Astrocyte (in vitro differentiated cells and primary cell): ENCODE data around the gene NAT9. TPM values are rescaled to one million over a fixed set of nuclear protein-coding genes. Genes with fewer than 3 reads are reported as not detected.

Experiments
- DNase-seq: peaks from one replicate; pipeline ENCODE4 v3.0.0-alpha.2; 2010; ENCODE audit warnings: low read depth
- FAIRE-seq: peaks from 2 replicates; lab custom pipeline; 2011; peaks lifted over from hg19 to GRCh38; lab: Jason Lieb, UNC
- H2AFZ ChIP-seq: 2 replicates; pipeline ENCODE4 v1.6.0; 2012; ENCODE audit warnings: low read depth, low read length, inconsistent platforms
- H3K27ac ChIP-seq: 2 replicates; pipeline ENCODE4 v1.5.1; 2011; ENCODE audit warnings: low read depth, low read length, inconsistent platforms
- H3K27me3 ChIP-seq: 2 replicates; pipeline ENCODE4 v1.6.0; 2011; ENCODE audit warnings: low read length, inconsistent platforms; ENCODE audit not compliant: insufficient read depth
- H3K36me3 ChIP-seq: 2 replicates; pipeline ENCODE4 v1.5.1; 2011; ENCODE audit warnings: low read length, inconsistent platforms; ENCODE audit not compliant: insufficient read depth
- H3K4me1 ChIP-seq: 2 replicates; pipeline ENCODE4 v1.5.1; 2011; ENCODE audit warnings: low read length, inconsistent platforms; ENCODE audit not compliant: insufficient read depth
- H3K4me2 ChIP-seq: 2 replicates; pipeline ENCODE4 v1.6.0; 2012; ENCODE audit warnings: low read length, inconsistent platforms
- H3K4me3 ChIP-seq: 2 replicates; pipeline ENCODE4 v1.5.1; 2011; ENCODE audit warnings: low read depth, mild to moderate bottlenecking, low read length, inconsistent platforms; ENCODE audit not compliant: insufficient read depth
- H3K79me2 ChIP-seq: 2 replicates; pipeline ENCODE4 v1.6.0; 2012; ENCODE audit warnings: mild to moderate bottlenecking, low read length, inconsistent platforms; ENCODE audit not compliant: insufficient read depth
- H3K9ac ChIP-seq: 2 replicates; pipeline ENCODE4 v1.6.0; 2012; ENCODE audit warnings: mild to moderate bottlenecking, low read length, inconsistent platforms
- H3K9me3 ChIP-seq: 2 replicates; pipeline ENCODE4 v1.5.1; 2012; ENCODE audit warnings: low read depth, mild to moderate bottlenecking, low read length, inconsistent platforms; ENCODE audit not compliant: insufficient read depth
- H4K20me1 ChIP-seq: 2 replicates; pipeline ENCODE4 v1.6.0; 2012; ENCODE audit warnings: low read length, inconsistent platforms; ENCODE audit not compliant: insufficient read depth
- H3K27ac Mint-ChIP-seq: one replicate; pipeline ENCODE4 v1.8.0; 2021; ENCODE audit warnings: mild to moderate bottlenecking, mixed read lengths; ENCODE audit not compliant: unreplicated experiment
- H3K27me3 Mint-ChIP-seq: one replicate; pipeline ENCODE4 v1.8.0; 2021; ENCODE audit warnings: low read depth, mixed read lengths; ENCODE audit not compliant: unreplicated experiment
- H3K36me3 Mint-ChIP-seq: one replicate; pipeline ENCODE4 v1.8.0; 2021; ENCODE audit warnings: low read depth, mixed read lengths; ENCODE audit not compliant: unreplicated experiment
- H3K4me1 Mint-ChIP-seq: one replicate; pipeline ENCODE4 v1.8.0; 2021; ENCODE audit warnings: low read depth, mixed read lengths; ENCODE audit not compliant: unreplicated experiment
- H3K4me3 Mint-ChIP-seq: one replicate; pipeline ENCODE4 v1.8.0; 2021; ENCODE audit warnings: mild to moderate bottlenecking, moderate library complexity, mixed read lengths; ENCODE audit not compliant: unreplicated experiment
- H3K9me3 Mint-ChIP-seq: one replicate; pipeline ENCODE4 v1.8.0; 2021; ENCODE audit warnings: mild to moderate bottlenecking, mixed read lengths; ENCODE audit not compliant: unreplicated experiment
- EZH2 ChIP-seq: IDR thresholded peaks from 2 replicates; pipeline ENCODE4 v1.6.1; 2012; ENCODE audit warnings: mild to moderate bottlenecking, low read length, inconsistent platforms; ENCODE audit not compliant: insufficient read depth
- total RNA-seq: library from RNA; stranded (reverse); gene quantifications from 2 replicates; pipeline ENCODE4 v1.2.1, GENCODE V29; 2021
- TF ChIP-seq, protein P1 (sequence below): IDR thresholded peaks from 2 replicates; pipeline ENCODE4 v1.5.1; 2011; ENCODE audit warnings: low read depth, mild to moderate bottlenecking, inconsistent platforms, low read length, moderate library complexity; ENCODE audit not compliant: insufficient read depth

The NAT9 gene
- total RNA-seq, 1 donor from 2014 or later = 58.4 TPM

GRCh38 chr17:74801896-74802295 lies 25.8 kb upstream of the NAT9 start:
- Histone ChIP-seq H3K9me3 (no peaks in the 10 kb centered on the region), H3K9ac (no peak overlapping the region), H3K27ac (no peak overlapping the region), H3K4me1 (peaks cover 15% of the 10 kb centered on the region), H3K4me2 (no peak overlapping the region), H3K27me3 (no peaks in the 10 kb centered on the region), H3K36me3 (peaks cover 5% of the 10 kb centered on the region), H4K20me1 (peaks cover 55% of the 10 kb centered on the region), H3K4me3 (no peak overlapping the region), H3K79me2 (no peaks in the 10 kb centered on the region), H2AFZ (no peak overlapping the region)
- no peak for FAIRE-seq
- Mint-ChIP-seq H3K9me3 (no peaks in the 10 kb centered on the region), H3K27ac (no peak overlapping the region), H3K27me3 (no peaks in the 10 kb centered on the region), H3K4me1 (peaks cover 13% of the 10 kb centered on the region), H3K36me3 (peaks cover 30% of the 10 kb centered on the region), H3K4me3 (no peak overlapping the region)
- DNase-seq = no peak
- TF ChIP-seq EZH2 = no peak
- TF ChIP-seq, protein P1, sequence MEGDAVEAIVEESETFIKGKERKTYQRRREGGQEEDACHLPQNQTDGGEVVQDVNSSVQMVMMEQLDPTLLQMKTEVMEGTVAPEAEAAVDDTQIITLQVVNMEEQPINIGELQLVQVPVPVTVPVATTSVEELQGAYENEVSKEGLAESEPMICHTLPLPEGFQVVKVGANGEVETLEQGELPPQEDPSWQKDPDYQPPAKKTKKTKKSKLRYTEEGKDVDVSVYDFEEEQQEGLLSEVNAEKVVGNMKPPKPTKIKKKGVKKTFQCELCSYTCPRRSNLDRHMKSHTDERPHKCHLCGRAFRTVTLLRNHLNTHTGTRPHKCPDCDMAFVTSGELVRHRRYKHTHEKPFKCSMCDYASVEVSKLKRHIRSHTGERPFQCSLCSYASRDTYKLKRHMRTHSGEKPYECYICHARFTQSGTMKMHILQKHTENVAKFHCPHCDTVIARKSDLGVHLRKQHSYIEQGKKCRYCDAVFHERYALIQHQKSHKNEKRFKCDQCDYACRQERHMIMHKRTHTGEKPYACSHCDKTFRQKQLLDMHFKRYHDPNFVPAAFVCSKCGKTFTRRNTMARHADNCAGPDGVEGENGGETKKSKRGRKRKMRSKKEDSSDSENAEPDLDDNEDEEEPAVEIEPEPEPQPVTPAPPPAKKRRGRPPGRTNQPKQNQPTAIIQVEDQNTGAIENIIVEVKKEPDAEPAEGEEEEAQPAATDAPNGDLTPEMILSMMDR = no peak

DNA sequence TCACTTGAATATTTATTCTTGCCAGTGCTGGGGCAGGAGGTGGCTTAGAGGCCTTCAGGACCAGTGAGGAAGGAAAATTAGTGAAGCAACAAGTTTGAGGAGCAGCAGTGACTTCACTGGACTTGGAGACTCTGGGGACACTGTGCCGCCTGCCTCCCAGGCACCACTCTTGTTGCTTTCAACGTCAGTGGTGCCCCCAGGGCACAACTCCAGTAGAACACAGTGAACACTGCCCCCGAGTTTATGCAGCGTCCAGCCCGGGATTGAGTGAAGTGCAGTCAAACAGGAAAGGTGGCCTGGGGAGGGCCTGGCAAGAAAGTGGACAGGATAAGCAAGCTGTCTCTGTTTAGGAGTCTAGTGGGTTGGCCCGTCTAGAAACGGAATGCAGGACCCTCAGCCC lies 24.4 kb upstream of the NAT9 start:
- Histone ChIP-seq H2AFZ (no peak overlapping the region), H3K36me3 (peaks cover 5% of the 10 kb centered on the region), H3K27ac (no peak overlapping the region), H4K20me1 (peaks cover 50% of the 10 kb centered on the region), H3K4me2 (no peak overlapping the region), H3K27me3 (no peaks in the 10 kb centered on the region), H3K9me3 (no peaks in the 10 kb centered on the region), H3K4me1 (peaks cover 15% of the 10 kb centered on the region), H3K4me3 (no peak overlapping the region), H3K9ac (no peak overlapping the region), H3K79me2 (no peaks in the 10 kb centered on the region)
- DNase-seq (no peak), FAIRE-seq (no peak)
- no peaks in the 10 kb centered on the region for H3K9me3 Mint-ChIP-seq
- H3K27ac Mint-ChIP-seq = no peak overlapping the region
- H3K4me1 Mint-ChIP-seq = peaks cover 13% of the 10 kb centered on the region
- no peak overlapping the region for H3K4me3 Mint-ChIP-seq
- H3K27me3 Mint-ChIP-seq = no peaks in the 10 kb centered on the region
- TF ChIP-seq EZH2 = no peak
- TF ChIP-seq, protein P1 = no peak
- H3K36me3 Mint-ChIP-seq = peaks cover 32% of the 10 kb centered on the region

GRCh38 chr17:74799097-74799496 lies 23.0 kb upstream of the NAT9 start:
- no peak for DNase-seq
- FAIRE-seq = no peak
- Mint-ChIP-seq H3K27me3 (no peaks in the 10 kb centered on the region), H3K4me1 (peaks cover 13% of the 10 kb centered on the region), H3K9me3 (no peaks in the 10 kb centered on the region), H3K4me3 (no peak overlapping the region), H3K27ac (no peak overlapping the region), H3K36me3 (peaks cover 34% of the 10 kb centered on the region)
- Histone ChIP-seq H2AFZ (no peak overlapping the region), H3K4me3 (no peak overlapping the region), H3K27ac (no peak overlapping the region), H3K9ac (no peak overlapping the region), H3K79me2 (no peaks in the 10 kb centered on the region), H3K36me3 (peaks cover 13% of the 10 kb centered on the region), H3K27me3 (no peaks in the 10 kb centered on the region), H3K4me1 (peaks cover 15% of the 10 kb centered on the region), H3K9me3 (no peaks in the 10 kb centered on the region), H3K4me2 (no peak overlapping the region), H4K20me1 (peaks cover 36% of the 10 kb centered on the region)
- TF ChIP-seq EZH2 = no peak
- TF ChIP-seq, protein P1 = no peak
